ENCODE data around the gene LRRK2. TPM values are rescaled to one million over a fixed set of nuclear protein-coding genes. Genes with fewer than 3 reads are reported as not detected.

Gene LRRK2
- total and polyA plus RNA-seq, 2 of the 8 experiments (the other 6 are each of a cell fraction or from before 2014, with no cell fraction given), result 0.06 to 0.13 TPM

- Histone ChIP-seq H2AFZ (ENCODE audit: low read length) (no peak overlapping the region), H3K4me3 (ENCODE audit: extremely low read depth in 1 of 4, insufficient read depth in 2 of 4, low read depth in 3 of 4, low read length in 4 of 4) (no peak overlapping the region), H3K9ac (replicated peaks in 1 of 4; ENCODE audit: extremely low read depth in 1 of 4, low read depth in 3 of 4, low read length in 3 of 4) (no peak overlapping the region), H4K91ac (replicated peaks; ENCODE audit: insufficient read length, low read length) (no peak overlapping the region), H2AK5ac (ENCODE audit: low read depth, low read length) (no peak overlapping the region), H3K23ac (ENCODE audit: insufficient read length) (no peak overlapping the region), H3K79me1 (ENCODE audit: low read depth, low read length) (no peaks in the 10 kb centered on the region), H4K8ac (ENCODE audit: extremely low read depth, insufficient read depth, low read length) (no peak overlapping the region), H4K20me1 (replicated peaks in 1 of 2; ENCODE audit: control insufficient read depth in 1 of 2, insufficient read depth in 2 of 2, low read length in 2 of 2) (no peaks in the 10 kb centered on the region), H3K4ac (replicated peaks; ENCODE audit: insufficient read length, low read depth, low read length) (no peak overlapping the region), H2BK20ac (ENCODE audit: low read length) (no peak overlapping the region), H3K18ac (ENCODE audit: extremely low read depth, low read length) (no peak overlapping the region), H3K4me2 (ENCODE audit: insufficient read depth in 1 of 2, low read depth in 2 of 2, low read length in 2 of 2) (no peak overlapping the region), H2BK5ac (ENCODE audit: low read depth, low read length) (no peak overlapping the region), H4K5ac (ENCODE audit: insufficient read length, low read depth, low read length) (no peak overlapping the region), H3K27ac (ENCODE audit: low read depth, low read length) (no peak overlapping the region), H3K23me2 (ENCODE audit: low read depth, low read length) (no peaks in the 10 kb centered on the region), H3K56ac (replicated peaks; ENCODE audit: insufficient read length, low read depth, low read length) (no peak overlapping the region), H3K36me3 (ENCODE audit: control insufficient read depth in 2 of 4, insufficient read depth in 4 of 4, low read length in 3 of 4) (no peaks in the 10 kb centered on the region), H3K79me2 (ENCODE audit: control insufficient read depth in 1 of 2, insufficient read depth in 2 of 2, low read length in 2 of 2) (no peaks in the 10 kb centered on the region), H3K27me3 (replicated peaks in 1 of 4; ENCODE audit: control insufficient read depth in 3 of 4, extremely low read depth in 1 of 4, insufficient read depth in 3 of 4, low read length in 3 of 4) (no peaks in the 10 kb centered on the region), H2BK120ac (replicated peaks; ENCODE audit: low read depth, low read length) (no peak overlapping the region), H3K9me3 (ENCODE audit: insufficient read depth in 2 of 2, low read depth in 1 of 2, low read length in 1 of 2) (no peaks in the 10 kb centered on the region), H2BK15ac (ENCODE audit: low read length) (no peak overlapping the region), H3K14ac (ENCODE audit: insufficient read length) (no peak overlapping the region), H3K4me1 (replicated peaks in 1 of 4; ENCODE audit: control insufficient read depth in 3 of 4, insufficient read depth in 4 of 4, low read length in 3 of 4) (peaks cover 0 to 6% (median 0%) of the 10 kb centered on the region in 4 experiments; a peak in 1 of 7 replicates), H2BK12ac (ENCODE audit: low read depth, low read length) (no peak overlapping the region)
- DNase-seq (ENCODE audit: low read depth in 1 of 2, low spot score in 2 of 2) (no peak), FAIRE-seq (no peak)
- ChIA-PET CTCF (ENCODE audit: partially characterized antibody) (no interaction called here), POLR2A (ENCODE audit: partially characterized antibody) (no interaction called here)
- 89% methylated on average over 4 of the region's 4 CpGs; no CpG with 5 or more reads in 1 of the 2 experiments for WGBS, 2 experiments (ENCODE audit: extremely low coverage in 1 of 2, insufficient coverage in 1 of 2, insufficient read length in 1 of 2, insufficient replicate concordance in 2 of 2, low coverage in 1 of 2, low lambda C conversion rate in 2 of 2, missing lambda C conversion rate in 1 of 2)
- no peak for TF ChIP-seq USF2 (IDR thresholded peaks at IDR 0.05; ENCODE audit: low read length)
- no peak for TF ChIP-seq FOSL1 (IDR thresholded peaks at IDR 0.05; ENCODE audit: insufficient read depth, low read depth, low read length)
- no peak for TF ChIP-seq YY1 (IDR thresholded peaks at IDR 0.05; ENCODE audit: low read depth, low read length)
- TF ChIP-seq BCL11A (IDR thresholded peaks at IDR 0.05; ENCODE audit: low read depth in 2 of 2, low read length in 2 of 2), result no peak
- TF ChIP-seq TEAD4 (IDR thresholded peaks at IDR 0.05; ENCODE audit: low read depth, low read length), result no peak
Measured at GRCh38 chr12:40198601-40199000, 26.2 kb upstream of the LRRK2 start.
